Measurements from ENCODE around the gene CSTPP1.

CSTPP1 gene

DNA sequence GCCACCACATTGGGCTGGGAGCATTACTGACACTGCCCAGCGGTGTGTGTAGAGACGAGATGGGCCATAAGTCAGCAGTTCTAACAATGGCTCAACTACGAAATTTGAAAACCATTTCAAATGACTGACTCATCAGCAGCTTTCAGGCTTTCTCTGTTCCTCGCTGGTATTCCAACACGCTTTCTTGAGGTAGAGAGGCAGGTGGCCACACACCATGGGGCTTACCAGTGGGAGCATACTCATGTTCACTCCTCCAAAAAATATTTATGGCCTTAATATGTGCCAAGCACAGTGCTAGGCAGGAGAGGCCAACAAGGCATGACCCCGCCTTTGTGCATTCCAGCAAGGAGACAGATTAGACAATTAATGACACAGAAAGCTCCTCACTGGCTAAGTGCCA is 219.8 kb downstream of the CSTPP1 start:
- H3K27ac ChIP-seq: no peak overlapping the region
- no peak for TF ChIP-seq ZFX (IDR thresholded peaks at IDR 0.05; ENCODE audit: borderline replicate concordance)
- TF ChIP-seq, protein P1, sequence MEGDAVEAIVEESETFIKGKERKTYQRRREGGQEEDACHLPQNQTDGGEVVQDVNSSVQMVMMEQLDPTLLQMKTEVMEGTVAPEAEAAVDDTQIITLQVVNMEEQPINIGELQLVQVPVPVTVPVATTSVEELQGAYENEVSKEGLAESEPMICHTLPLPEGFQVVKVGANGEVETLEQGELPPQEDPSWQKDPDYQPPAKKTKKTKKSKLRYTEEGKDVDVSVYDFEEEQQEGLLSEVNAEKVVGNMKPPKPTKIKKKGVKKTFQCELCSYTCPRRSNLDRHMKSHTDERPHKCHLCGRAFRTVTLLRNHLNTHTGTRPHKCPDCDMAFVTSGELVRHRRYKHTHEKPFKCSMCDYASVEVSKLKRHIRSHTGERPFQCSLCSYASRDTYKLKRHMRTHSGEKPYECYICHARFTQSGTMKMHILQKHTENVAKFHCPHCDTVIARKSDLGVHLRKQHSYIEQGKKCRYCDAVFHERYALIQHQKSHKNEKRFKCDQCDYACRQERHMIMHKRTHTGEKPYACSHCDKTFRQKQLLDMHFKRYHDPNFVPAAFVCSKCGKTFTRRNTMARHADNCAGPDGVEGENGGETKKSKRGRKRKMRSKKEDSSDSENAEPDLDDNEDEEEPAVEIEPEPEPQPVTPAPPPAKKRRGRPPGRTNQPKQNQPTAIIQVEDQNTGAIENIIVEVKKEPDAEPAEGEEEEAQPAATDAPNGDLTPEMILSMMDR (IDR thresholded peaks at IDR 0.05): no peak

DNA sequence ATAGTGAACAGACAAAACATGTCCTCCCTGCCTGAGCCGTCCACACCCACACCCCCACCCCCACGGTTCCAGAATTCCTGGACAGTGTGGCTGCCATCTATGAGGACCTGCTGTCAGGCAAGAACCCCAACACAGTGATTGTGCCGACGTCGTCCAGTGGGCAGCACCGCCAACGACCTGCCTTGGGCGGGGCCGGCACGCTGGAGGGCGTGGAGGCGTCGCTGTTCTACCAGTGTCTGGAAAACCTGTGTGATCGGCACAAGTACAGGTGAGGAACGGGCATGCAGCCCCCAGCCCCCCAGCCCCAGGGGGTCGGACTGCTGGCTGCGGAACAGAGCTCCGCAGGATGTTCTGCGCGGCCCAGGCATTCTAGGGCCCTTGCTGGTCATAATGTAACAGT is 220.4 kb downstream of the CSTPP1 start:
- H3K27ac ChIP-seq: no peak overlapping the region
- TF ChIP-seq ZFX (IDR thresholded peaks at IDR 0.05; ENCODE audit: borderline replicate concordance): no peak
- TF ChIP-seq, protein P1 (IDR thresholded peaks at IDR 0.05): no peak

DNA sequence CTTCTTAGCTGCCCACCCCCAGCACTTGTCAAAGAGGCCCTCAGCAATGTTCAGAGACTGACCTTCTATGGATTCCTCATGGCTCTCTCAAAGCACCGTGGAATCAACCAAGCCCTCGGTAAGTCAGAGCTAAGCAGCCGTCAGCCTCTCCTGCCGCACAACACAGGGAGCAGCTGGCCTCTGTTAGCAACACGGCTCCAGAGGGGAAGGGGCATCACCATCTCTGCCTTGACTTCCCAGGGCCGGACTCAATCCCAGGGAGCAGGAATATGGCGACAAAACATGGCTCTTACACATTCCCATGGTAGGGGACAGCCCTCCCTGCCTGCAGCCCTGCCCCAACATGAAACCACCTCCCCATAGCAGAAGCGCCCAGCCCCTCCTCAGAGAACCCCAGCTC is 221.2 kb downstream of the CSTPP1 start:
- no peak overlapping the region for H3K27ac ChIP-seq
- TF ChIP-seq, protein P1 (IDR thresholded peaks at IDR 0.05): no peak
- no peak for TF ChIP-seq ZFX (IDR thresholded peaks at IDR 0.05; ENCODE audit: borderline replicate concordance)

DNA sequence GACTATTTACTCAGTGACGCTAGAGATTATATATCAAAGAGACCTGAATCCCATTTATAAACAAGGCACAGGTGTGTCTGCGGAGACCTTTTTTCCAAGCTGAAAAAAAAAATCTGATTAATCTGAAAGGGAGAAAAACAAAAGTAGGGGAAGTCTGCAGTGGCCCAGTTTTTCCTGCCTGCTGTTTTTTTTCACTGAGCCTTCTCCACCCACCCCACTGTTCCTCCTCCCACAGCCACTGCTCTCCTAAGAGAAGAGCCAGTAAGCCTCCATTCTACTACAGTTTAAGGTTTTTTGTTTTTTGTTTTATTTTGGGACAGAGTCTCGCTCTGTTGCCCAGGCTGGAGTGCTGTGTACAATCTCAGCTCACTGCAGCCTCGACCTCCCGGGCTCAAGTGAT is 221.7 kb downstream of the CSTPP1 start:
- H3K27ac ChIP-seq: no peak overlapping the region
- TF ChIP-seq, protein P1 (IDR thresholded peaks at IDR 0.05): no peak
- TF ChIP-seq ZFX (IDR thresholded peaks at IDR 0.05; ENCODE audit: borderline replicate concordance): no peak

DNA sequence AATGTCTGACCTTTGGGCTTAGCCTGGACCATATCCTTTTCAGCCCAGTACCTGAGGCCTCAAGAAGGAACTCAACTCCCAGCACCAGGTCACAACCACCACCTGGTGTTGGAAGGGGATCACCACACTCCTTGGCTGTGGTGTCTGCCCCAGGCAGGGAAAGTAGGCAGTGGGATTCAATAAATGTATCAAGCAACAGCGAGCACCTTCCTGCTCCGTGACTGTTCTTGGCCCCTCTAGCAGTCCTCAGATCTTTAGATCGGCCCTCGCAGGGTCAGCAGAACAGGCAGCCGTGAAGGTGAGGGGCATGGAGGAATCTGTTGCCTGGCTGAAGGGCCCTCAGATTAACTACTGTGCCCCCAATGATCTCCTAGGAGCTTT is 224.2 kb downstream of the CSTPP1 start:
- TF ChIP-seq, protein P1 (IDR thresholded peaks at IDR 0.05): no peak
- no peak for TF ChIP-seq ZFX (IDR thresholded peaks at IDR 0.05; ENCODE audit: borderline replicate concordance)
- H3K27ac ChIP-seq: 0 out of 2 replicates have a peak overlapping the region, but pooled peaks have one; percentile 8

DNA sequence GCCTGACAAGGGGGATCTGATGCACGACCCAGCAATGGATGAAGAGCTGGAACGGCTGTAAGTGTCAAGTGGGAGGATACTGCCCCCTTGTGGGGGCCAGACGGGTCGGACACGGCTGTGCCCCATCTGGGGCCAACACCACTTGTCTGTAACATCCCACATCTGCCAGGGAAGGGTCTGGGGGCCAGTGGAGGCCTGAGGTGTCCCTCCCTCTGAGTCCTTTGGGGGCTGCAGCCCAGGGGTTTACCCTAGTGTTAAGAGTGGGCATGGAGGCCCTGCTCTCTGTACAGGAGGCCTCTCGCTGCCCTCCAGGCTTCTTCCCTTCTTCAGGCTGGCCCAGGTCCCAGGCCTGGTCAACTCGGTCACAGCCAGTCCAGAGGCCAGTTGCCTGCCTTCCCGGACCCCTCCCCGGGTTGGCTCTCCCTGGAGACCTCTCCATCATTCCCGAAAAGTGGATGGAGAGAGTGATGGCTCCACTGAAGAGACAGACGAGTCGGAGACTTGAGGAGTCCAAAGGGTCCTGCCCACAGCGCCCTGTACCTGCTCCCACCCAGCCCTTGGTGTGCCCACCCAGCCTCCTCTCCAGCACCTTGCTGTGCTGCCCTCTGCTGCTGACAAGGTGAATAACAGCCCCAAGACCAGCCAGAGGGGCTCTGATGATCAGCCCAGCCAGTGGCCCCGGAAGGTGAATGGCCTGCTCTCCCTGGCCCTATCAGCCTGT is 224.7 kb downstream of the CSTPP1 start:
- TF ChIP-seq, protein P1 (IDR thresholded peaks at IDR 0.05): peak; percentile 82
- TF ChIP-seq ZFX (IDR thresholded peaks at IDR 0.05; ENCODE audit: borderline replicate concordance): no peak
- 0 out of 2 replicates have a peak overlapping the region, but pooled peaks have one; percentile 8 for H3K27ac ChIP-seq

DNA sequence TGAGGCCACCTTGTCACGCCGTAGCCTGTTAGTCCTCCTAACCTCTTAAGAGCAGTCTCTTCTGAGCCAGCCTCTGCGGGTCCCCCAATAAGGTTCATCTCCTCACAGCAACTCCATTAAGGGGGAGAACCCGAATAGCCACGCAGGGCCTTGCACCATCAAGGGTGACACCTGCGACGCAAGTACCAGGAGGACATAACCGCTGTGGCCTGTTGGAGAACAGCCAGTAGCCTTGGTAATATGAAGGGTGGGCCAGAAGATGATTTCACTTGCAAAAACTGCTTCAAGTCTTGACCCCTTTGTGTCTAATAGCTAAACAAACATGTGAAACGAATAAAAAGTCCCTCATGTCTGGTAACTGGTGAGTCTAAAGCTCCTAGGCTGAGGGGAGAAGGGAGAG is 225.3 kb downstream of the CSTPP1 start:
- TF ChIP-seq, protein P1 (IDR thresholded peaks at IDR 0.05): no peak
- no peak for TF ChIP-seq ZFX (IDR thresholded peaks at IDR 0.05; ENCODE audit: borderline replicate concordance)
- peak overlapping the region; percentile 20; the same call in 1 of the 2 replicates for H3K27ac ChIP-seq

All from 22Rv1 (cell line).